Mammary epithelial cell (primary cell): ENCODE measurements around the gene TSGA10IP.

Experiments used
- CTCF ChIP-seq, 2 donors: IDR thresholded peaks in 1 of 2; conservative IDR thresholded peaks in 1 of 2; 2 replicates each; pipeline ENCODE4 v1.5.1; 2011 to 2012; ENCODE audit warnings: inconsistent platforms in 2 of 2, low read length in 2 of 2, mild to moderate bottlenecking in 2 of 2, control low read depth in 1 of 2, low read depth in 1 of 2; ENCODE audit not compliant: insufficient read depth in 1 of 2; ENCODE audit errors: extremely low read depth in 1 of 2
- EZH2 ChIP-seq: IDR thresholded peaks from 2 replicates; pipeline ENCODE4 v1.6.1; 2012; ENCODE audit warnings: low read length, inconsistent platforms, borderline replicate concordance

- TF ChIP-seq CTCF (conservative IDR thresholded peaks at IDR 0.05 in 1 of 2, IDR thresholded peaks at IDR 0.05 in 1 of 2; ENCODE audit: extremely low read depth in 1 of 2, insufficient read depth in 1 of 2, low read depth in 1 of 2, low read length in 2 of 2): no peak
- no peak for TF ChIP-seq EZH2
Observed at GRCh38 chr11:65917434-65918210, 27.7 kb upstream of the TSGA10IP start.
